Liver (tissue), 9 donors: ENCODE results near the gene GRK5. TPM values are rescaled to one million over a fixed set of nuclear protein-coding genes. Genes with fewer than 3 reads are reported as not detected.

Experiments used
- DNase-seq: peaks from one replicate; pipeline ENCODE4 v3.0.0-alpha.2; 2017; ENCODE audit warnings: low spot score
- H3K27ac ChIP-seq, 2 donors: one replicate each; pipeline ENCODE4 v1.7.0; 2013; ENCODE audit warnings: inconsistent platforms in 2 of 2, low read length in 2 of 2, control low read depth in 1 of 2, low read depth in 1 of 2, mild to moderate bottlenecking in 1 of 2
- H3K27me3 ChIP-seq, 4 donors: one replicate each; pipeline versions ENCODE4 v1.6.1 to v1.7.0; 2013; ENCODE audit warnings: low read length in 3 of 4, inconsistent platforms in 1 of 4, mild to moderate bottlenecking in 1 of 4, moderate library complexity in 1 of 4; ENCODE audit not compliant: control insufficient read depth in 4 of 4, insufficient read depth in 4 of 4
- H3K36me3 ChIP-seq, 4 donors: one replicate each; pipeline versions ENCODE4 v1.6.1 to v1.7.0; 2013; ENCODE audit warnings: low read length in 3 of 4, mild to moderate bottlenecking in 3 of 4, low read depth in 1 of 4, moderate library complexity in 1 of 4; ENCODE audit not compliant: control insufficient read depth in 4 of 4, insufficient read depth in 3 of 4
- H3K4me1 ChIP-seq, 4 donors: one replicate each; pipeline versions ENCODE4 v1.6.1 to v1.7.0; 2013; ENCODE audit warnings: low read length in 3 of 4, mild to moderate bottlenecking in 3 of 4, moderate library complexity in 1 of 4; ENCODE audit not compliant: control insufficient read depth in 4 of 4, insufficient read depth in 4 of 4
- H3K4me3 ChIP-seq, 3 donors: one replicate each; pipeline versions ENCODE4 v1.6.1 to v1.7.0; 2013; ENCODE audit warnings: low read length in 3 of 3, control low read depth in 1 of 3, low read depth in 1 of 3, mild to moderate bottlenecking in 1 of 3
- H3K9ac ChIP-seq, 2 donors: one replicate each; pipeline ENCODE4 v1.7.0; 2013; ENCODE audit warnings: low read length in 2 of 2, mild to moderate bottlenecking in 2 of 2, moderate library complexity in 2 of 2, control low read depth in 1 of 2, low read depth in 1 of 2
- H3K9me3 ChIP-seq, 4 donors: one replicate each; pipeline versions ENCODE4 v1.6.1 to v1.7.0; 2013; ENCODE audit warnings: low read length in 3 of 4; ENCODE audit not compliant: control insufficient read depth in 4 of 4
- CTCF ChIP-seq: fragments of 150-350 bp; IDR thresholded peaks from 2 replicates; pipeline ENCODE4 v1.5.1; 2017; ENCODE audit warnings: improper control_type of control experiment, low read depth, low read length; ENCODE audit not compliant: missing input control
- EGR1 ChIP-seq, 2 donors: IDR thresholded peaks; 2 replicates each; pipeline ENCODE4 v1.6.1; 2016 to 2018; ENCODE audit warnings: antibody characterized with exemption in 2 of 2, low read depth in 2 of 2
- FOXA1 ChIP-seq: IDR thresholded peaks from 2 replicates; pipeline ENCODE4 v1.6.1; 2016; ENCODE audit warnings: antibody characterized with exemption
- FOXA2 ChIP-seq: IDR thresholded peaks from 2 replicates; pipeline ENCODE4 v1.6.1; 2016; ENCODE audit warnings: antibody characterized with exemption
- GABPA ChIP-seq, 2 donors: IDR thresholded peaks in 1 of 2; conservative IDR thresholded peaks in 1 of 2; 2 replicates each; pipeline ENCODE4 v1.6.1; 2016; ENCODE audit warnings: antibody characterized with exemption in 2 of 2, mild to moderate bottlenecking in 1 of 2, moderate library complexity in 1 of 2
- HNF4A ChIP-seq, 2 donors: conservative IDR thresholded peaks; 2 replicates each; pipeline ENCODE4 v1.6.1; 2016; ENCODE audit warnings: antibody characterized with exemption in 2 of 2, mild to moderate bottlenecking in 2 of 2
- JUND ChIP-seq, 2 donors: IDR thresholded peaks; 2 replicates each; pipeline ENCODE4 v1.6.1; 2016; ENCODE audit warnings: antibody characterized with exemption in 2 of 2
- MAX ChIP-seq: IDR thresholded peaks from 2 replicates; pipeline ENCODE4 v1.6.1; 2016; ENCODE audit warnings: antibody characterized with exemption
- NR2F2 ChIP-seq: IDR thresholded peaks from 2 replicates; pipeline ENCODE4 v1.6.1; 2016; ENCODE audit warnings: antibody characterized with exemption
- RAD21 ChIP-seq, 2 donors: IDR thresholded peaks; 2 replicates each; pipeline ENCODE4 v1.6.1; 2016; ENCODE audit warnings: antibody characterized with exemption in 2 of 2, mild to moderate bottlenecking in 2 of 2
- RXRA ChIP-seq, 2 donors: IDR thresholded peaks; 2 replicates each; pipeline ENCODE4 v1.6.1; 2017 to 2018; ENCODE audit warnings: antibody characterized with exemption in 2 of 2, mild to moderate bottlenecking in 1 of 2
- SP1 ChIP-seq: IDR thresholded peaks from 2 replicates; pipeline ENCODE4 v1.6.1; 2018; ENCODE audit warnings: antibody characterized with exemption, mild to moderate bottlenecking
- TAF1 ChIP-seq: conservative IDR thresholded peaks from 2 replicates; pipeline ENCODE4 v1.6.1; 2016; ENCODE audit warnings: antibody characterized with exemption, mild to moderate bottlenecking
- YY1 ChIP-seq: IDR thresholded peaks from 2 replicates; pipeline ENCODE4 v1.6.1; 2016; ENCODE audit warnings: antibody characterized with exemption, mild to moderate bottlenecking
- ZBTB33 ChIP-seq: IDR thresholded peaks from 2 replicates; pipeline ENCODE4 v1.6.1; 2016; ENCODE audit warnings: antibody characterized with exemption
- WGBS: extraction: QIAGEN DNeasy Blood & Tissue Kit; methylation state at CpG from one replicate; pipeline ENCODE4 v1.1.7; 2013; 5-methylcytosine and 5-hydroxymethylcytosine counted together
- polyA plus RNA-seq, 2 donors: library from polyadenylated mRNA; stranded (reverse) in 1 of 2; unstranded in 1 of 2; fragments of 200-250 nt in 1 of 2; fragments of >200 nt in 1 of 2; fragmentation: Nextera tagmentation in 1 of 2; extraction: Ambion mirVana in 1 of 2; gene quantifications; one replicate each; pipeline versions ENCODE4 v1.2.1 to v1.2.3, GENCODE V29; 2013 to 2015
- total RNA-seq, 2 donors: library from RNA; depleted of rRNA; stranded (reverse); fragments of >200 nt; gene quantifications; one replicate each; pipeline ENCODE4 v1.2.3, GENCODE V29; 2014
- donor health status: healthy.
- donor health status: healthy.
- donor health status: healthy.
- donor health status: healthy.
- donor health status: healthy.

GRK5 gene
- total and polyA plus RNA-seq, 4 donors: 2.1 to 6.6 (median 5.1) TPM

- no peak overlapping the region for H3K4me3 ChIP-seq
- no peak for DNase-seq
- TF ChIP-seq CTCF (no peak), SP1 (no peak), TAF1 (no peak), RXRA (IDR thresholded peaks at IDR 0.05) (no peak), GABPA (IDR thresholded peaks at IDR 0.05 in 1 of 2, conservative IDR thresholded peaks at IDR 0.05 in 1 of 2) (no peak), EGR1 (IDR thresholded peaks at IDR 0.05; ENCODE audit: low read depth in 2 of 2) (no peak), YY1 (no peak), FOXA1 (no peak), JUND (IDR thresholded peaks at IDR 0.05) (no peak), MAX (no peak)
- WGBS: 97% methylated on average over 1 of the region's 1 CpG
- H3K9ac ChIP-seq: no peak overlapping the region
- H3K27ac ChIP-seq: no peak overlapping the region
- H3K4me1 ChIP-seq: peaks cover 0 to 4% (median 0%) of the 10 kb centered on the region in 4 donors
- H3K27me3 ChIP-seq: no peaks in the 10 kb centered on the region
- H3K36me3 ChIP-seq: no peaks in the 10 kb centered on the region
- H3K9me3 ChIP-seq: no peaks in the 10 kb centered on the region
These were observed 189.3 kb downstream of the GRK5 start for GRCh38 chr10:119396709-119397071.

- H3K9ac ChIP-seq: no peak overlapping the region
- H3K4me1 ChIP-seq: peaks cover 0 to 4% (median 0%) of the 10 kb centered on the region in 4 donors
- no peaks in the 10 kb centered on the region for H3K27me3 ChIP-seq
- no peak for DNase-seq
- TF ChIP-seq RAD21 (IDR thresholded peaks at IDR 0.05) (no peak), ZBTB33 (no peak), FOXA2 (no peak)
- 97% methylated on average over 6 of the region's 6 CpGs for WGBS
- no peak overlapping the region for H3K4me3 ChIP-seq
- H3K27ac ChIP-seq: no peak overlapping the region
- H3K9me3 ChIP-seq: no peaks in the 10 kb centered on the region
- no peaks in the 10 kb centered on the region for H3K36me3 ChIP-seq
These were observed 190.0 kb downstream of the GRK5 start for GRCh38 chr10:119397416-119397815.

GRCh38 chr10:119398996-119399395, 191.6 kb downstream of the GRK5 start:
- WGBS: 87% methylated on average over 5 of the region's 5 CpGs
- TF ChIP-seq CTCF: no peak
- TF ChIP-seq FOXA1: no peak
- TF ChIP-seq HNF4A (conservative IDR thresholded peaks at IDR 0.05): no peak
- TF ChIP-seq MAX: no peak
- TF ChIP-seq TAF1: no peak
- no peak for TF ChIP-seq NR2F2
- H3K9ac ChIP-seq: no peak overlapping the region
- no peaks in the 10 kb centered on the region for H3K27me3 ChIP-seq
- peaks cover 0 to 4% (median 0%) of the 10 kb centered on the region in 4 donors for H3K4me1 ChIP-seq
- H3K36me3 ChIP-seq: no peaks in the 10 kb centered on the region
- H3K4me3 ChIP-seq: no peak overlapping the region
- no peaks in the 10 kb centered on the region for H3K9me3 ChIP-seq
- H3K27ac ChIP-seq: no peak overlapping the region
- DNase-seq: no peak
